GM23248 (cell line): ENCODE data around the gene PCNX4. TPM values are rescaled to one million over a fixed set of nuclear protein-coding genes. Genes with fewer than 3 reads are reported as not detected.

Experiments used
- DNase-seq: peaks from one replicate; pipeline ENCODE4 v3.0.0-alpha.2; 2015
- H2AFZ ChIP-seq: fragments of 200-600 bp; sonication (generic); 2 replicates; pipeline ENCODE4 v1.6.1; 2016; ENCODE audit warnings: antibody characterized with exemption
- H3F3A ChIP-seq: fragments of 200-600 bp; sonication (generic); 2 replicates; pipeline ENCODE4 v1.6.1; 2016; ENCODE audit warnings: mild to moderate bottlenecking, antibody characterized with exemption, mixed run types; ENCODE audit not compliant: insufficient read depth
- H3K27ac ChIP-seq: fragments of 200-600 bp; sonication (generic); 2 replicates; pipeline ENCODE4 v1.5.1; 2016; ENCODE audit warnings: mild to moderate bottlenecking
- H3K27me3 ChIP-seq: fragments of 200-600 bp; sonication (generic); replicated peaks from 2 replicates; pipeline ENCODE4 v1.6.1; 2016; ENCODE audit warnings: mild to moderate bottlenecking; ENCODE audit not compliant: insufficient read depth
- H3K36me3 ChIP-seq: fragments of 200-600 bp; sonication (generic); 2 replicates; pipeline ENCODE4 v1.6.1; 2016; ENCODE audit warnings: low read depth, mild to moderate bottlenecking
- H3K4me1 ChIP-seq: fragments of 200-600 bp; sonication (generic); 2 replicates; pipeline ENCODE4 v1.6.1; 2016; ENCODE audit warnings: mild to moderate bottlenecking; ENCODE audit not compliant: insufficient read depth
- H3K4me2 ChIP-seq: fragments of 200-600 bp; sonication (generic); one replicate; pipeline ENCODE4 v1.6.1; 2016; ENCODE audit warnings: mild to moderate bottlenecking; ENCODE audit not compliant: unreplicated experiment
- H3K4me3 ChIP-seq: fragments of 200-600 bp; sonication (generic); 2 replicates; pipeline ENCODE4 v1.5.1; 2016; ENCODE audit warnings: mild to moderate bottlenecking
- H3K79me2 ChIP-seq: fragments of 200-600 bp; sonication (generic); 2 replicates; pipeline ENCODE4 v1.6.1; 2016; ENCODE audit warnings: mild to moderate bottlenecking; ENCODE audit not compliant: insufficient read depth
- H3K9ac ChIP-seq: fragments of 200-600 bp; sonication (generic); 2 replicates; pipeline ENCODE4 v1.6.1; 2016; ENCODE audit warnings: mild to moderate bottlenecking
- H3K9me2 ChIP-seq: fragments of 200-600 bp; sonication (generic); 2 replicates; pipeline ENCODE4 v1.6.1; 2016; ENCODE audit warnings: mixed run types, mild to moderate bottlenecking, moderate library complexity; ENCODE audit not compliant: insufficient read depth
- H3K9me3 ChIP-seq: fragments of 200-600 bp; sonication (generic); one replicate; pipeline ENCODE4 v1.6.1; 2017; ENCODE audit warnings: low read depth
- H4K20me1 ChIP-seq: fragments of 200-600 bp; sonication (generic); 2 replicates; pipeline ENCODE4 v1.6.0; 2016; ENCODE audit not compliant: insufficient read depth
- EZH2 ChIP-seq: fragments of 200-600 bp; sonication (generic); IDR thresholded peaks from 2 replicates; pipeline ENCODE4 v1.6.1; 2018; ENCODE audit warnings: antibody characterized with exemption, mild to moderate bottlenecking; ENCODE audit not compliant: insufficient read depth, poor library complexity, severe bottlenecking
- EZH2phosphoT487 ChIP-seq: fragments of 200-600 bp; sonication (generic); IDR thresholded peaks from 2 replicates; pipeline ENCODE4 v1.6.1; 2018; ENCODE audit warnings: antibody characterized with exemption, moderate library complexity, mild to moderate bottlenecking, low read depth; ENCODE audit not compliant: insufficient read depth
- WGBS, 2 experiments: methylation state at CpG; one replicate each; pipeline ENCODE4 v1.1.6; 2015 to 2017; ENCODE audit warnings: low lambda C conversion rate in 2 of 2, low coverage in 1 of 2; ENCODE audit errors: missing lambda C conversion rate in 2 of 2; 5-methylcytosine and 5-hydroxymethylcytosine counted together
- in situ Hi-C: fragments of 300-500 bp; cut with MboI; formaldehyde crosslinking; loops from 2 replicates; pipeline ENCODE4 v1.15.0; 2020
- polyA plus RNA-seq: library from polyadenylated mRNA; unstranded; fragments of >200 nt; fragmentation: Nextera tagmentation; extraction: Ambion mirVana; gene quantifications from 2 replicates; pipeline ENCODE4 v1.2.1, GENCODE V29; 2016
- total RNA-seq: library from RNA; depleted of rRNA; stranded (reverse); fragments of >200 nt; shearing (Covaris generic); gene quantifications from 2 replicates; pipeline ENCODE4 v1.2.3, GENCODE V29; 2014; rRNA removed

PCNX4 gene
- total and polyA plus RNA-seq, 2 experiments from 2014 or later, result 39.4 to 44.3 TPM

- no peaks in the 10 kb centered on the region for H3K4me1 ChIP-seq
- H3K27ac ChIP-seq, result no peak overlapping the region
- no peak overlapping the region for H3K9ac ChIP-seq
- no peaks in the 10 kb centered on the region for H4K20me1 ChIP-seq
- H3K27me3 ChIP-seq, result 0 out of 2 replicates have a peak, but pooled peaks cover 3% of the 10 kb centered on the region
- no peak overlapping the region for H3K4me2 ChIP-seq
- no peak overlapping the region for H2AFZ ChIP-seq
- H3K4me3 ChIP-seq, result no peak overlapping the region
- TF ChIP-seq EZH2 (no peak), EZH2phosphoT487 (no peak)
- no peaks in the 10 kb centered on the region for H3K36me3 ChIP-seq
- DNase-seq, result no peak
- WGBS, 2 experiments, result 0% methylated on average over 1 of the region's 1 CpG
- no peaks in the 10 kb centered on the region for H3K79me2 ChIP-seq
- in situ Hi-C loops, result no loop called here
- no peaks in the 10 kb centered on the region for H3F3A ChIP-seq
- no peaks in the 10 kb centered on the region for H3K9me2 ChIP-seq
- no peaks in the 10 kb centered on the region for H3K9me3 ChIP-seq
Observed at GRCh38 chr14:60214415-60215126, 122.8 kb downstream of the PCNX4 start.

- TF ChIP-seq EZH2phosphoT487 (no peak), EZH2 (no peak)
- in situ Hi-C loops, result no loop called here
- Histone ChIP-seq H3K4me3 (no peak overlapping the region), H3K36me3 (no peaks in the 10 kb centered on the region), H3K9me2 (no peaks in the 10 kb centered on the region), H2AFZ (no peak overlapping the region), H3K27me3 (peaks cover 3% of the 10 kb centered on the region; the same call in 1 of the 2 replicates), H3K79me2 (no peaks in the 10 kb centered on the region), H3K4me2 (no peak overlapping the region), H3K27ac (no peak overlapping the region), H3K9me3 (no peaks in the 10 kb centered on the region), H4K20me1 (no peaks in the 10 kb centered on the region), H3F3A (no peaks in the 10 kb centered on the region), H3K9ac (no peak overlapping the region), H3K4me1 (no peaks in the 10 kb centered on the region)
- 36 to 43% methylated on average over 2 of the region's 2 CpGs for WGBS, 2 experiments
- no peak for DNase-seq
Observed at GRCh38 chr14:60215127-60215444, 123.4 kb downstream of the PCNX4 start.

- H4K20me1 ChIP-seq, result no peaks in the 10 kb centered on the region
Observed at GRCh38 chr14:60215520-60216420, 124.0 kb downstream of the PCNX4 start.

GRCh38 chr14:60217713-60218112 lies 126.0 kb downstream of the PCNX4 start:
- peaks cover 3% of the 10 kb centered on the region; the same call in 1 of the 2 replicates for H3K27me3 ChIP-seq

More at GRCh38 chr14:60215520-60216420, 124.0 kb downstream of the PCNX4 start:
- no peaks in the 10 kb centered on the region for H3K79me2 ChIP-seq
- no peak for DNase-seq
- H3K4me3 ChIP-seq, result no peak overlapping the region
- no peaks in the 10 kb centered on the region for H3K9me3 ChIP-seq
- no peak overlapping the region for H3K9ac ChIP-seq
- H3K4me1 ChIP-seq, result no peaks in the 10 kb centered on the region
- 52 to 53% methylated on average over 4 of the region's 4 CpGs for WGBS, 2 experiments
- H3K4me2 ChIP-seq, result no peak overlapping the region
- H3K36me3 ChIP-seq, result no peaks in the 10 kb centered on the region
- H3K9me2 ChIP-seq, result no peaks in the 10 kb centered on the region
- H3F3A ChIP-seq, result no peaks in the 10 kb centered on the region
- no peak for TF ChIP-seq EZH2phosphoT487
- TF ChIP-seq EZH2, result no peak
- no peak overlapping the region for H2AFZ ChIP-seq
- no peak overlapping the region for H3K27ac ChIP-seq
- H3K27me3 ChIP-seq, result peaks cover 3% of the 10 kb centered on the region; the same call in 1 of the 2 replicates
- in situ Hi-C loops, result no loop called here

More at GRCh38 chr14:60217713-60218112, 126.0 kb downstream of the PCNX4 start:
- H3K27ac ChIP-seq, result no peak overlapping the region
- H3K9ac ChIP-seq, result no peak overlapping the region
- H4K20me1 ChIP-seq, result no peaks in the 10 kb centered on the region
- H3K9me3 ChIP-seq, result no peaks in the 10 kb centered on the region
- in situ Hi-C loops, result no loop called here
- H3K9me2 ChIP-seq, result no peaks in the 10 kb centered on the region
- no peaks in the 10 kb centered on the region for H3F3A ChIP-seq
- no peaks in the 10 kb centered on the region for H3K79me2 ChIP-seq
- no peak overlapping the region for H2AFZ ChIP-seq
- WGBS, 2 experiments, result 58 to 70% methylated on average over 3 of the region's 3 CpGs
- TF ChIP-seq EZH2phosphoT487, result no peak
- TF ChIP-seq EZH2, result no peak
- no peaks in the 10 kb centered on the region for H3K4me1 ChIP-seq
- DNase-seq, result no peak
- H3K4me2 ChIP-seq, result no peak overlapping the region
- no peaks in the 10 kb centered on the region for H3K36me3 ChIP-seq
- H3K4me3 ChIP-seq, result no peak overlapping the region

Other genes with a start within 250 kb of the PCNX4 start
- not detected in 2 replicates for gene RTN1, start 221.1 kb upstream of the PCNX4 start, total RNA-seq
- 0.15 and 0.33 TPM in 2 replicates for gene RTN1, start 221.1 kb upstream of the PCNX4 start, polyA plus RNA-seq
- not detected in 2 replicates for gene LRRC9, start 171.8 kb upstream of the PCNX4 start, total RNA-seq
- not detected in 2 replicates for gene LRRC9, start 171.8 kb upstream of the PCNX4 start, polyA plus RNA-seq
- 55.0 and 82.6 TPM in 2 replicates for gene DHRS7, start 73.5 kb downstream of the PCNX4 start, total RNA-seq
- 88.9 and 89.8 TPM in 2 replicates for gene DHRS7, start 73.5 kb downstream of the PCNX4 start, polyA plus RNA-seq
- 16.6 and 16.9 TPM in 2 replicates for gene PPM1A, start 157.3 kb downstream of the PCNX4 start, total RNA-seq
- 21.5 and 26.2 TPM in 2 replicates for gene PPM1A, start 157.3 kb downstream of the PCNX4 start, polyA plus RNA-seq